MCF 10A (cell line): ENCODE data around the gene MAP2K5. TPM values are rescaled to one million over a fixed set of nuclear protein-coding genes. Genes with fewer than 3 reads are reported as not detected.

Experiments
- BruUV-seq: library from RNA; stranded (reverse); fragments of 400-500 nt; replicated peaks from 2 replicates; lab custom pipeline; 2021; lab: Mats Ljungman, UMichigan
- CTCF ChIA-PET: fragments of 300-600 bp; sonication (Branson Sonifier 250); formaldehyde crosslinking; extraction: SDS; loops from one replicate; lab custom pipeline; 2021; ENCODE audit warnings: antibody characterized with exemption, inconsistent platforms; lab: Yijun Ruan, JAX
- POLR2A ChIA-PET: fragments of 300-600, 350-650 bp; sonication (Branson Sonifier 250); formaldehyde crosslinking; extraction: SDS; loops from one replicate; lab custom pipeline; 2020; ENCODE audit warnings: antibody characterized with exemption, inconsistent platforms; lab: Yijun Ruan, JAX
- DNase-seq: peaks from one replicate; pipeline ENCODE4 v3.0.0-alpha.2; 2018; ENCODE audit not compliant: unreplicated experiment
- H3K27ac Mint-ChIP-seq: one replicate; pipeline ENCODE4 v1.8.0; 2022; ENCODE audit warnings: mild to moderate bottlenecking, low read depth, mixed read lengths; ENCODE audit not compliant: unreplicated experiment
- H3K27me3 Mint-ChIP-seq: one replicate; pipeline ENCODE4 v1.8.0; 2022; ENCODE audit warnings: mixed read lengths; ENCODE audit not compliant: insufficient read depth, unreplicated experiment
- H3K36me3 Mint-ChIP-seq: one replicate; pipeline ENCODE4 v1.8.0; 2022; ENCODE audit warnings: mild to moderate bottlenecking, moderate library complexity, mixed read lengths; ENCODE audit not compliant: insufficient read depth, unreplicated experiment
- H3K4me1 Mint-ChIP-seq: one replicate; pipeline ENCODE4 v1.8.0; 2022; ENCODE audit warnings: mixed read lengths; ENCODE audit not compliant: insufficient read depth, unreplicated experiment
- H3K4me3 Mint-ChIP-seq: one replicate; pipeline ENCODE4 v1.8.0; 2022; ENCODE audit warnings: mild to moderate bottlenecking, moderate library complexity, mixed read lengths; ENCODE audit not compliant: unreplicated experiment
- H3K9me3 Mint-ChIP-seq: one replicate; pipeline ENCODE4 v1.8.0; 2022; ENCODE audit warnings: mixed read lengths; ENCODE audit not compliant: unreplicated experiment
- CTCF ChIP-seq: fragments of 200-600 bp; IDR thresholded peaks from one replicate; pipeline ENCODE4 v1.8.0; 2022; ENCODE audit warnings: antibody characterized with exemption, mild to moderate bottlenecking; ENCODE audit not compliant: unreplicated experiment
- intact Hi-C: fragments of 100-400 bp; cut with micrococcal nuclease; formaldehyde crosslinking; loops from 2 replicates; pipeline ENCODE4 v1.14.1; 2022
- total RNA-seq: library from RNA; stranded (reverse); gene quantifications from 2 replicates; pipeline ENCODE4 v1.2.3, GENCODE V29; 2022

MAP2K5 gene
- total RNA-seq, 1 experiment from 2014 or later, result 24.4 TPM

GRCh38 chr15:67812241-67812644, 269.7 kb downstream of the MAP2K5 start:
- intact Hi-C loops, result no loop called here
- no peak for TF ChIP-seq CTCF
- Mint-ChIP-seq H3K4me3 (no peak overlapping the region), H3K36me3 (no peaks in the 10 kb centered on the region), H3K9me3 (no peaks in the 10 kb centered on the region), H3K27ac (no peak overlapping the region), H3K4me1 (no peaks in the 10 kb centered on the region), H3K27me3 (no peaks in the 10 kb centered on the region)
- ChIA-PET POLR2A (no interaction called here), CTCF (no interaction called here)
- no TSS peak for BruUV-seq
- no peak for DNase-seq

GRCh38 chr15:67813104-67813634, 270.7 kb downstream of the MAP2K5 start:
- DNase-seq, result no peak
- ChIA-PET CTCF (no interaction called here), POLR2A (no interaction called here)
- no TSS peak for BruUV-seq
- TF ChIP-seq CTCF, result no peak
- H3K27ac Mint-ChIP-seq, result no peak overlapping the region
- H3K36me3 Mint-ChIP-seq, result no peaks in the 10 kb centered on the region
- no peak overlapping the region for H3K4me3 Mint-ChIP-seq
- intact Hi-C loops, result no loop called here
- H3K9me3 Mint-ChIP-seq, result no peaks in the 10 kb centered on the region
- no peaks in the 10 kb centered on the region for H3K4me1 Mint-ChIP-seq
- no peaks in the 10 kb centered on the region for H3K27me3 Mint-ChIP-seq

GRCh38 chr15:67815036-67815592, 272.6 kb downstream of the MAP2K5 start:
- Mint-ChIP-seq H3K4me1 (no peaks in the 10 kb centered on the region), H3K4me3 (no peak overlapping the region), H3K27ac (no peak overlapping the region), H3K27me3 (peaks cover under 1% of the 10 kb centered on the region), H3K36me3 (no peaks in the 10 kb centered on the region), H3K9me3 (no peaks in the 10 kb centered on the region)
- intact Hi-C loops, result no loop called here
- CTCF ChIA-PET, result interaction anchor here (1.2 kb wide), 1 partner anchor 9 kb away, joined by 3 read pairs; no protein-coding TSS in a partner anchor
- no TSS peak for BruUV-seq
- POLR2A ChIA-PET, result no interaction called here
- no peak for TF ChIP-seq CTCF
- no peak for DNase-seq

- Mint-ChIP-seq H3K27ac (no peak overlapping the region), H3K36me3 (no peaks in the 10 kb centered on the region), H3K4me3 (no peak overlapping the region), H3K27me3 (peaks cover 16% of the 10 kb centered on the region), H3K4me1 (peaks cover 2% of the 10 kb centered on the region), H3K9me3 (no peaks in the 10 kb centered on the region)
- TF ChIP-seq CTCF, result no peak
- POLR2A ChIA-PET, result no interaction called here
- intact Hi-C loops, result no loop called here
- CTCF ChIA-PET, result interaction anchor here (0.9 to 1.0 kb wide), 2 partner anchors 19 to 360 kb away, joined by 3 to 4 read pairs; no protein-coding TSS in a partner anchor
- no peak for DNase-seq
- no TSS peak for BruUV-seq
Observed at GRCh38 chr15:67816668-67817067, 274.2 kb downstream of the MAP2K5 start.
